GM18907 (cell line): Measurements from ENCODE around the gene BAZ1A.
A peak's percentile ranks its signal among the peaks of the same experiment; 100 is the strongest.
"Not testable (repeated sequence)": the region's sequence is repeated elsewhere in the genome, so short reads cannot be mapped to it uniquely, and the experiment has no call there.

Experiments
- ATAC-seq: cut with Tn5 transposase; IDR thresholded peaks from one replicate; pipeline ENCODE4 v1.9.1; 2021; ENCODE audit warnings: mild to moderate bottlenecking, moderate library complexity; ENCODE audit not compliant: unreplicated experiment

BAZ1A gene

GRCh38 chr14:34792598-34792997 lies 82.6 kb downstream of the BAZ1A start:
- ATAC-seq = no peak

GRCh38 chr14:34785223-34786006 lies 89.7 kb downstream of the BAZ1A start:
- peak; percentile 58 for ATAC-seq

- no peak for ATAC-seq
Observed at GRCh38 chr14:34782031-34782430, 93.1 kb downstream of the BAZ1A start.

- no peak for ATAC-seq
Observed at GRCh38 chr14:34781242-34781641, 93.9 kb downstream of the BAZ1A start.

GRCh38 chr14:34780646-34781045 lies 94.5 kb downstream of the BAZ1A start:
- ATAC-seq = no peak

- ATAC-seq = no peak
Observed at GRCh38 chr14:34778744-34779143, 96.4 kb downstream of the BAZ1A start.

- ATAC-seq = no peak
Observed at GRCh38 chr14:34776611-34777010, 98.5 kb downstream of the BAZ1A start.

- ATAC-seq = no peak
Observed at GRCh38 chr14:34775922-34776321, 99.2 kb downstream of the BAZ1A start.

- no peak for ATAC-seq
Observed at GRCh38 chr14:34775342-34775741, 99.8 kb downstream of the BAZ1A start.

GRCh38 chr14:34770901-34771300 lies 104.3 kb downstream of the BAZ1A start:
- no peak for ATAC-seq

- ATAC-seq = no peak
Observed at GRCh38 chr14:34766606-34767005, 108.6 kb downstream of the BAZ1A start.

- no peak for ATAC-seq
Observed at GRCh38 chr14:34766060-34766459, 109.1 kb downstream of the BAZ1A start.

GRCh38 chr14:34755215-34755614 lies 119.9 kb downstream of the BAZ1A start:
- ATAC-seq = no peak

- no peak for ATAC-seq
Observed at GRCh38 chr14:34754687-34755086, 120.5 kb downstream of the BAZ1A start.

- ATAC-seq = no peak
Observed at GRCh38 chr14:34750670-34751069, 124.5 kb downstream of the BAZ1A start.

GRCh38 chr14:34750233-34750632 lies 124.9 kb downstream of the BAZ1A start:
- no peak for ATAC-seq

GRCh38 chr14:34749408-34749807 lies 125.8 kb downstream of the BAZ1A start:
- no peak for ATAC-seq

- ATAC-seq = no peak
Observed at GRCh38 chr14:34742270-34743115, 132.7 kb downstream of the BAZ1A start.

GRCh38 chr14:34741840-34742239 lies 133.3 kb downstream of the BAZ1A start:
- ATAC-seq = no peak

GRCh38 chr14:34740139-34740538 lies 135.0 kb downstream of the BAZ1A start:
- not testable (repeated sequence) for ATAC-seq

- ATAC-seq = not testable (repeated sequence)
Observed at GRCh38 chr14:34737079-34737478, 138.1 kb downstream of the BAZ1A start.

GRCh38 chr14:34733245-34733644 lies 141.9 kb downstream of the BAZ1A start:
- ATAC-seq = no peak
